Right atrium auricular region (tissue), 2 donors: Measurements from ENCODE around the gene UPF1. TPM values are rescaled to one million over a fixed set of nuclear protein-coding genes. Genes with fewer than 3 reads are reported as not detected.

Experiments
- DNase-seq: peaks from one replicate; pipeline ENCODE4 v3.0.0-alpha.2; 2019; ENCODE audit warnings: low spot score
- H3K27ac ChIP-seq, 2 donors: fragments of 200-600 bp; sonication (generic); 1 replicate in 1 of 2; 2 replicates in 1 of 2; pipeline ENCODE4 v1.5.1; 2016 to 2019
- H3K27me3 ChIP-seq, 2 donors: fragments of 200-600 bp; sonication (generic); one replicate each; pipeline versions ENCODE4 v1.5.1 to v1.6.0; 2017 to 2019
- H3K36me3 ChIP-seq: fragments of 200-600 bp; sonication (generic); one replicate; pipeline ENCODE4 v1.5.1; 2016
- H3K4me1 ChIP-seq, 2 donors: fragments of 200-600 bp; sonication (generic); one replicate each; pipeline versions ENCODE4 v1.5.1 to v1.6.0; 2017 to 2019
- H3K4me3 ChIP-seq, 2 donors: fragments of 200-600 bp; sonication (generic); 1 replicate in 1 of 2; 2 replicates in 1 of 2; pipeline ENCODE4 v1.5.1; 2017 to 2019; ENCODE audit warnings: mild to moderate bottlenecking in 1 of 2, moderate library complexity in 1 of 2
- H3K9me3 ChIP-seq, 2 donors: fragments of 200-600 bp; sonication (generic); one replicate each; pipeline ENCODE4 v1.5.1; 2019
- total RNA-seq, 2 donors: library from RNA; depleted of rRNA; stranded (reverse); fragments of >200 nt; gene quantifications; one replicate each; pipeline ENCODE4 v1.1.0, GENCODE V29; 2016
- TF ChIP-seq, protein P1 (sequence below), 2 donors: fragments of 200-600 bp; sonication (generic); IDR thresholded peaks; one replicate each; pipeline ENCODE4 v1.5.1; 2019; ENCODE audit warnings: antibody characterized with exemption in 2 of 2

UPF1 gene
- total RNA-seq, 2 donors from 2014 or later: 27.6 to 61.5 TPM

DNA sequence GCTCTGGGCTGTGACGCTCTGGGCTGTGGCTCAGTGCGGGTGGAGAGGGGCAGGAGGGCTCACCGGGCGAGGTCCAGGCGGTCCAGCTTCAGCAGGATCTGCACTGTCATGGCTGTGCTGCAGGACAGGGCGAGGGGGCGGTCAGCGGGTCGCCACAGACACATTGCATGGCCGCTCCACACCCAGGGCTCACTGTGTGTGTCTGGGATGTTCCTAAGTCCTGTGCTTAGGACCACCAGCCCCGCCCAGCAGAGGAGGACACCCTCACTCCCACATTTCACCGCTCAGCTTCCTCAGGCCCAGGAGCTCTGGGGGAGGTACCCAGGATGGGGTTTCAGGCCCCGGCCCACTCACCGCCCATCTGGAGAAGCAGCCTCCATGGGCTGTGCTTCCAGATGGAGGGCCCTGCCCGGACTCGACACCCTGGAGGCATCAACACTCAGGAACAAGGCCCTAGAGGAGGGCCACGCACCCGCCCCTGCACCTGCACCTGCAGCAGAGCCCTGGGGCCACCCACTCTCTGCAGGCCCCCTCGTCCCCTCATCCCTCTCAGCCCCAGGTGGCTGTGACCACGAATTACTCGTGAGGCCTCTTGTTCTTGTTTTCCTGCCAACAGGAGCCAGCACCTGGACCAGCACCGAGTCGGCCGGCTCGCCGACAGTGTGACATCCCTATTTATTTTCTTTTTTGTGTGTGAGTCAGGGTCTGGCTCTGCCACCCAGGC lies 73.9 kb downstream of the UPF1 start:
- DNase-seq: no peak

DNA sequence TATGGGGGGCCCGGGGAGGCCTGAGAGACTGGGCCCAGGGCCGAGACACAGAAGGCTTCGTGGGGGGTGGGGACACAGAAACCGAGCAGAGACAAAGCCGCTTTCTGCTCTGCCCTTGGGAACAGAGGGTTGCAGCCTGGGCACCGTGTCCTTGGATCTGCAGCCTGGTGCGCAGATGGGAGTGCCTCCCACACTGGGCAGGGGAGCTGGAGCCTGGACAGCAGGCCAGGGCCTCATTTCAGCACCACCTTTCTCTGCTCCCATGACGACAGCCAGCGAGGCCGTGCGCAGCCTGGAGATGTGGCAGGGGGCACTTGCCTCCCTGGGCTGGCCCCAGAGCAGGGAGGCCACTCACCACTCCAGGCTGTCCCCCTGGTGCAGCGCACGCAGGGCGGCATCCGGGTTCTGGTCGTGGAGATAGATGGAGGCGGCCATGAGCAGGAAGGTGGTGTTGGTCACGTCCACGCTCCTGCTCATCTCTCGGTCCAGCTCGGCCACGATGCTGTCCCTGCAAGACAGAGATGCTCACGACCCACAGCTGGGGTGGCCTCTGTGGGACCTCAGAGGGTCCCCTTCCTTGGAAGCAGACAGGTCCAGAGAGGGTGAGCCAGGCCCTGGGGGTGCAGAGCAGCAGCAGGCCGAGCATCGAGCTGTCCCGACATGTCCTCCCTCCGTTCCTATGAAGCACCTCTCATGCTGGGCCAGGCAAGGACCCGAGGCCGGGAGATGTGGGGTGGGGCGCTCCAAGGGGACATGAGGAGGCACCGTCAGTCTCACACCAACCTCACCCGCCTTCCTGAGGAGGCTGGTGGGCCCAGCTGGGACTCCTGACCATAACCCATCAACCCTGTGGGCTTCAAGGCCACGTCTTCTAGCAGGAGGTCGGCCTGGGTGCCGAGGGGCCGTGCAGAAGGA lies 75.1 kb downstream of the UPF1 start:
- H3K9me3 ChIP-seq: no peaks in the 10 kb centered on the region
- peaks cover 21% of the 10 kb centered on the region for H3K36me3 ChIP-seq
- TF ChIP-seq, protein P1, sequence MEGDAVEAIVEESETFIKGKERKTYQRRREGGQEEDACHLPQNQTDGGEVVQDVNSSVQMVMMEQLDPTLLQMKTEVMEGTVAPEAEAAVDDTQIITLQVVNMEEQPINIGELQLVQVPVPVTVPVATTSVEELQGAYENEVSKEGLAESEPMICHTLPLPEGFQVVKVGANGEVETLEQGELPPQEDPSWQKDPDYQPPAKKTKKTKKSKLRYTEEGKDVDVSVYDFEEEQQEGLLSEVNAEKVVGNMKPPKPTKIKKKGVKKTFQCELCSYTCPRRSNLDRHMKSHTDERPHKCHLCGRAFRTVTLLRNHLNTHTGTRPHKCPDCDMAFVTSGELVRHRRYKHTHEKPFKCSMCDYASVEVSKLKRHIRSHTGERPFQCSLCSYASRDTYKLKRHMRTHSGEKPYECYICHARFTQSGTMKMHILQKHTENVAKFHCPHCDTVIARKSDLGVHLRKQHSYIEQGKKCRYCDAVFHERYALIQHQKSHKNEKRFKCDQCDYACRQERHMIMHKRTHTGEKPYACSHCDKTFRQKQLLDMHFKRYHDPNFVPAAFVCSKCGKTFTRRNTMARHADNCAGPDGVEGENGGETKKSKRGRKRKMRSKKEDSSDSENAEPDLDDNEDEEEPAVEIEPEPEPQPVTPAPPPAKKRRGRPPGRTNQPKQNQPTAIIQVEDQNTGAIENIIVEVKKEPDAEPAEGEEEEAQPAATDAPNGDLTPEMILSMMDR (IDR thresholded peaks at IDR 0.05): no peak
- H3K27ac ChIP-seq: no peak overlapping the region
- no peaks in the 10 kb centered on the region for H3K27me3 ChIP-seq
- no peak for DNase-seq
- no peak overlapping the region for H3K4me3 ChIP-seq
- no peaks in the 10 kb centered on the region for H3K4me1 ChIP-seq

More for the DNA sequence above, 73.9 kb downstream of the UPF1 start:
- TF ChIP-seq, protein P1 (IDR thresholded peaks at IDR 0.05): no peak
- Histone ChIP-seq H3K36me3 (peaks cover 29% of the 10 kb centered on the region), H3K9me3 (no peaks in the 10 kb centered on the region), H3K4me3 (no peak overlapping the region), H3K27ac (no peak overlapping the region), H3K4me1 (no peaks in the 10 kb centered on the region), H3K27me3 (no peaks in the 10 kb centered on the region)

DNA sequence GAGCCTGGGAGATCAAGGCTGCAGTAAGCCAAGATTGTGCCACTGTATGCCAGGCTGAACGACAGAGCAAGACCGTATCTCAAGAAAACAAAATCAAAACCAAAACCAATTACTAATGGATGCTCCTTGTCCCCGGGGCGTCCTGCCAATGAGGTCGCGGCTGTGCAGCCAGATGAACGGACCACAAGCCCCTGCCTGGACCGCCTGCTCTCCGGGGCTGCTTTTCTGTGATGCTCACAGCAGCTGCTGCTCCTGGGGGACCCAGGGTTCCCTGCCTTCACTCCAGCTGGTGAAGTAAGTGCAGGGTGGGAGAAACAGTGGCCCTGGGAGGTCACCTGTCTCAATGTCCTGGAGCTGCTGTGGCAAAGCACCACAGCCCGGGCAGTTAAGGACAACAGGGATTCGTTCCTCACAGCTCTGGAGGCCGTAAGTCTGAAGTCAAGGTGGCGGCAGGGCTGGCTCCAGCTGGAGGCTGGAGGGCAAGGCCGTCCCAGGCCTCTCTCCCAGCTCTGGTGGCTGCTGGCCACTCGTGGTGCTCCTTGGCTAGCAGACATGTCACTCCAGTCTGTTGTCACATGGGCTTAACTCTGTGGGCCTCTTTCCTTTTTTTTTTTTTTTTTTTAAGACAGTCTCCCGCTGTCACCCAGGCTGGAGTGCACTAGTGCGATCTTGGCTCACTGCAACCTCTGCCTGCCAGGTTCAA lies 77.3 kb downstream of the UPF1 start:
- peaks cover 42% of the 10 kb centered on the region for H3K36me3 ChIP-seq
- H3K27ac ChIP-seq: no peak overlapping the region
- no peak for DNase-seq
- TF ChIP-seq, protein P1 (IDR thresholded peaks at IDR 0.05): no peak
- no peaks in the 10 kb centered on the region for H3K9me3 ChIP-seq
- H3K4me1 ChIP-seq: no peaks in the 10 kb centered on the region
- H3K27me3 ChIP-seq: no peaks in the 10 kb centered on the region
- no peak overlapping the region for H3K4me3 ChIP-seq

DNA sequence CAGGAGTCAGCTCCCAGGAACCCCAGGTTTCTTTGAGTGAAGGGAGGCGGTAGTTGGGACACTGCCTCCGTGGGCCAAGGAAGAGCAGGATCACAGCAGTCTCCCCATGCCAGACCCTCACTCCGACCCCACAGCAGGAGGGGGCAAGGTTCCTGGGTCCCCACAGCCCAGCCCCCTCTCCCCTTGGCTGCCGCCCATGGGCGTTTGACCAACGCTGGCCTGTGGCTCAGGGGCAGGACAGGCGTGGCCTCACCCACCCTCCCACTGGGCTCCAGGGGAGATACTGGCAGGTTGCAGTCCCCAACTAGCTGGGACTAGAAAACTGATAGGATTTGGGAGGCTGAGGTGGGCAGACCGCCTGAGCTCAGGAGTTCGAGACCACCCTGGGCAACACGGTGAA lies 78.3 kb downstream of the UPF1 start:
- DNase-seq: no peak
- TF ChIP-seq, protein P1 (IDR thresholded peaks at IDR 0.05): no peak
- H3K27ac ChIP-seq: no peak overlapping the region
- H3K36me3 ChIP-seq: peaks cover 49% of the 10 kb centered on the region
- H3K4me3 ChIP-seq: no peak overlapping the region
- no peaks in the 10 kb centered on the region for H3K4me1 ChIP-seq
- no peaks in the 10 kb centered on the region for H3K9me3 ChIP-seq
- H3K27me3 ChIP-seq: no peaks in the 10 kb centered on the region

DNA sequence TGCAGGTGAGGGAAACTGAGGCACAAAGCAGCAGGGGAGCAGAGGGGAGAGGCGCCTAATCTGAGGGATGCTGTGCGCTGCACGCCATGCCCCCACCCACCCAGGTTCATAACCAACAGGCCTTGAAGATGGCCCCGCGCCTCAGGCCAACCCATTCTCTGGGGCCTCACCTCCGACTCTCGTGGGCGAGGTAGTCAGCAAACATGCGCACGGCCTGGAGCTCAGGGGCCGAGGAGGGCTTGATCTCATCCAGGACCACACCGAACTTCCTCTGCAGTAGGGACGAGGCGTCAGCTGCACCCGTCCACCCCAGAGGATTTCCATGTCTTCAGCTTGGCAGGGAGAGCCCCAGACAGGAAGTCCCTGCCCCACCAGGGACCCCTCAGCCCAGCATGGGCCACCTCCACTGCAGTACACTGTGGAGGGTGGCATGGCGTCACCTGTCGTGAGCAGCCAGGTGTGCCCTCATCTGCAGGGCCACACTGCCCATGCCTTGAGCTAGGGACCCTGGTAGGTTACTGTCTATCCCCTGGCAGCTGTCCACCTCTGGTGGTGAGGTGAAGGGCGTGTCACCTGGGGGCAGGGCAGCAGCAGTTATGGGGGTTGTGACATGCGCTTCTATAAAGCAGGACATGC lies 79.2 kb downstream of the UPF1 start:
- Histone ChIP-seq H3K4me3 (no peak overlapping the region), H3K9me3 (no peaks in the 10 kb centered on the region), H3K27me3 (no peaks in the 10 kb centered on the region), H3K27ac (no peak overlapping the region), H3K36me3 (peaks cover 49% of the 10 kb centered on the region), H3K4me1 (peaks cover 0 to 6% of the 10 kb centered on the region in 2 donors)
- DNase-seq: no peak
- TF ChIP-seq, protein P1 (IDR thresholded peaks at IDR 0.05): no peak
